Gastrocnemius medialis (tissue), 4 donors: ENCODE results near the gene ETS2.

Experiments
- CTCF ChIP-seq, 5 experiments: fragments of 450-650 bp in 3 of 5; fragments of 200-600 bp in 2 of 5; sonication (generic) in 2 of 5; IDR thresholded peaks in 4 of 5; conservative IDR thresholded peaks in 1 of 5; 1 replicate in 4 of 5; 2 replicates in 1 of 5; pipeline ENCODE4 v1.5.1; 2016 to 2019; ENCODE audit warnings: antibody characterized with exemption in 5 of 5, mild to moderate bottlenecking in 3 of 5, moderate library complexity in 3 of 5
- POLR2A ChIP-seq, 2 donors: fragments of 450-650 bp; IDR thresholded peaks; one replicate each; pipeline ENCODE4 v1.6.1; 2017; ENCODE audit warnings: antibody characterized with exemption in 2 of 2, mild to moderate bottlenecking in 2 of 2, moderate library complexity in 2 of 2

GRCh38 chr21:38811257-38811656, 5.5 kb downstream of the ETS2 start:
- TF ChIP-seq CTCF (IDR thresholded peaks at IDR 0.05 in 4 of 5, conservative IDR thresholded peaks at IDR 0.05 in 1 of 5) (no peak), POLR2A (IDR thresholded peaks at IDR 0.05) (no peak)
